Uterus (tissue), 2 donors: ENCODE results near the gene TSPAN12.

Experiments
- CTCF ChIP-seq, 4 experiments: fragments of 200-600 bp in 2 of 4; fragments of 450-650 bp in 2 of 4; sonication (generic) in 2 of 4; IDR thresholded peaks; one replicate each; pipeline ENCODE4 v1.5.1; 2016 to 2019; ENCODE audit warnings: antibody characterized with exemption in 4 of 4, mild to moderate bottlenecking in 2 of 4, moderate library complexity in 1 of 4
- POLR2A ChIP-seq, 2 donors: fragments of 450-650 bp; IDR thresholded peaks; one replicate each; pipeline ENCODE4 v1.6.1; 2016; ENCODE audit warnings: antibody characterized with exemption in 2 of 2, mild to moderate bottlenecking in 1 of 2, moderate library complexity in 1 of 2

- TF ChIP-seq CTCF (IDR thresholded peaks at IDR 0.05) (no peak), POLR2A (IDR thresholded peaks at IDR 0.05) (no peak)
Observed at GRCh38 chr7:120898715-120899499, 41.0 kb upstream of the TSPAN12 start.
